Measurements from ENCODE around the gene IL4I1.

IL4I1 gene

DNA sequence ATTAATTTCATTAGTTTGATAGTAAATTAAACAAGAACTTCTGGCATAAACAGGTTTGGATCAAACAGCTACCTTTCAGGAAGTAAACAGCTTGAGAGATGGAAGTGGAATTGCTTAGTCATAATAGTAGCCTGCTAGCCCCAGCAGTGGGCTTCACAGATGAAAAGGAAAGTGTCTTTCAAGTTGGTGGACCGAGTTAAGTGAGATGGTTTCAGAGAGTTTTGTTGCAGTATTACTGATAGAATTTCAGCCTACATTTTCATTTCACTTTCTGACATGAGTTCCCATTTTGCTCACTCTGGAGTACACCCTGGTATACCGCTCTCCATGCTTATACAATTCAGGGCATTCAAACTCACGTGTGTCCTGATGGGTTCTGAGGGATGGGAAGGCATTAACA, 47.7 kb downstream of the IL4I1 start:
- H3K4me2 ChIP-seq (ENCODE audit: low read length), result no peak overlapping the region
- H4K20me1 ChIP-seq (ENCODE audit: control insufficient read depth, insufficient read depth, low read depth, low read length), result peaks cover 11% of the 10 kb centered on the region; the same call in 1 of the 2 replicates
- peaks cover 59% of the 10 kb centered on the region for H3K4me1 ChIP-seq (ENCODE audit: control insufficient read depth, low read length)
- H3K27me3 ChIP-seq (ENCODE audit: control insufficient read depth, low read length), result no peaks in the 10 kb centered on the region; the same call in 1 of the 2 replicates
- no peaks in the 10 kb centered on the region for H3K9me2 ChIP-seq (replicated peaks; ENCODE audit: control insufficient read depth, low read length)
- no peak overlapping the region for H3K4me3 ChIP-seq (ENCODE audit: low read length)
- TF ChIP-seq CTCF (IDR thresholded peaks at IDR 0.05; ENCODE audit: low read depth, low read length, poor library complexity, severe bottlenecking) (no peak), EZH2phosphoT487 (IDR thresholded peaks at IDR 0.05; ENCODE audit: borderline replicate concordance, low read length) (no peak)
- H3F3A ChIP-seq (ENCODE audit: control insufficient read depth, insufficient read depth), result peaks cover 20% of the 10 kb centered on the region
- peaks cover 23% of the 10 kb centered on the region for H3K79me2 ChIP-seq (ENCODE audit: control insufficient read depth, low read length)
- peaks cover 11% of the 10 kb centered on the region for H3K36me3 ChIP-seq (ENCODE audit: control insufficient read depth, low read length)
- H3K27ac ChIP-seq (ENCODE audit: low read depth, low read length), result no peak overlapping the region
- H3K9me3 ChIP-seq (ENCODE audit: control insufficient read depth, insufficient read depth, low read length), result no peaks in the 10 kb centered on the region

GRCh38 chr19:49847731-49848696, 48.7 kb downstream of the IL4I1 start:
- Histone ChIP-seq H3K27me3 (ENCODE audit: control insufficient read depth, low read length) (no peaks in the 10 kb centered on the region; the same call in 1 of the 2 replicates), H3K9me2 (replicated peaks; ENCODE audit: control insufficient read depth, low read length) (no peaks in the 10 kb centered on the region), H3K36me3 (ENCODE audit: control insufficient read depth, low read length) (peaks cover 11% of the 10 kb centered on the region), H3K4me3 (ENCODE audit: low read length) (no peak overlapping the region), H3K79me2 (ENCODE audit: control insufficient read depth, low read length) (peaks cover 14% of the 10 kb centered on the region), H4K20me1 (ENCODE audit: control insufficient read depth, insufficient read depth, low read depth, low read length) (peaks cover 11% of the 10 kb centered on the region; the same call in 1 of the 2 replicates), H3K27ac (ENCODE audit: low read depth, low read length) (no peak overlapping the region), H3K4me1 (ENCODE audit: control insufficient read depth, low read length) (peaks cover 59% of the 10 kb centered on the region), H3F3A (ENCODE audit: control insufficient read depth, insufficient read depth) (peaks cover 23% of the 10 kb centered on the region), H3K4me2 (ENCODE audit: low read length) (peak overlapping the region; percentile 16), H3K9me3 (ENCODE audit: control insufficient read depth, insufficient read depth, low read length) (no peaks in the 10 kb centered on the region)
- TF ChIP-seq CTCF (IDR thresholded peaks at IDR 0.05; ENCODE audit: low read depth, low read length, poor library complexity, severe bottlenecking) (no peak), EZH2phosphoT487 (IDR thresholded peaks at IDR 0.05; ENCODE audit: borderline replicate concordance, low read length) (no peak)

DNA sequence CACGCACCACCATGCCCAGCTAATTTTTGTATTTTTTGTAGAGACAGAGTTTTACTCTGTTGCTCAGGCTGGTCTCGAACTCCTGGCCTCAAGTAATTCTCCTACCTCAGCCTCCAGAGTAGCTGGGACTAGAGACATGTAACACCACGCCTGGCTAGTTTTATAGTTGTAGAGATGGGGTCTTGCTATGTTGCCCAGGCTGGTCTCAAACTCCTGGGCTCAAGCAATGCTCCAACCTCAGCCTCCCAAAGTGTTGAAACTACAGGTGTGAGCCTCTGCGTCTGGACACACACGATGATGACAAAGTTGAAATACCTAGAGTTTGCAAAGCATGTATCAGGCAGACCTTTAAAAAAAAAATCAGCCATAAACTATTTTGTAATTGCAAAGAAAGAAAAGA, 50.3 kb downstream of the IL4I1 start:
- TF ChIP-seq EZH2phosphoT487 (IDR thresholded peaks at IDR 0.05; ENCODE audit: borderline replicate concordance, low read length) (no peak), CTCF (IDR thresholded peaks at IDR 0.05; ENCODE audit: low read depth, low read length, poor library complexity, severe bottlenecking) (no peak)
- H3K4me2 ChIP-seq (ENCODE audit: low read length), result no peak overlapping the region
- no peak overlapping the region for H3K4me3 ChIP-seq (ENCODE audit: low read length)
- H3K79me2 ChIP-seq (ENCODE audit: control insufficient read depth, low read length), result no peaks in the 10 kb centered on the region
- H3K9me3 ChIP-seq (ENCODE audit: control insufficient read depth, insufficient read depth, low read length), result no peaks in the 10 kb centered on the region
- peaks cover 60% of the 10 kb centered on the region for H3K4me1 ChIP-seq (ENCODE audit: control insufficient read depth, low read length)
- H3K36me3 ChIP-seq (ENCODE audit: control insufficient read depth, low read length), result 0 out of 2 replicates have a peak, but pooled peaks cover 3% of the 10 kb centered on the region
- no peaks in the 10 kb centered on the region for H4K20me1 ChIP-seq (ENCODE audit: control insufficient read depth, insufficient read depth, low read depth, low read length)
- H3K27me3 ChIP-seq (ENCODE audit: control insufficient read depth, low read length), result no peaks in the 10 kb centered on the region
- no peak overlapping the region for H3K27ac ChIP-seq (ENCODE audit: low read depth, low read length)
- peaks cover 28% of the 10 kb centered on the region for H3F3A ChIP-seq (ENCODE audit: control insufficient read depth, insufficient read depth)
- H3K9me2 ChIP-seq (replicated peaks; ENCODE audit: control insufficient read depth, low read length), result no peaks in the 10 kb centered on the region
